Activated naive CD4-positive, alpha-beta T cell treated with anti-CD3 and anti-CD28 coated beads, Interleukin-2, amount 50 U/mL, for 16 hours (primary cell): Measurements from ENCODE around the gene SPAG9.
A peak's percentile ranks its signal among the peaks of the same experiment; 100 is the strongest.

Experiments used
- DNase-seq: peaks from one replicate; pipeline ENCODE4 v3.0.0-alpha.2; 2020

The SPAG9 gene

GRCh38 chr17:50977487-50978159, 143.0 kb downstream of the SPAG9 start:
- no peak for DNase-seq

- no peak for DNase-seq
Measured at GRCh38 chr17:50976951-50977472, 143.7 kb downstream of the SPAG9 start.

- DNase-seq, result no peak
Measured at GRCh38 chr17:50973557-50974494, 146.8 kb downstream of the SPAG9 start.

- DNase-seq, result no peak
Measured at GRCh38 chr17:50972577-50972976, 148.1 kb downstream of the SPAG9 start.

- DNase-seq, result no peak
Measured at GRCh38 chr17:50967795-50968194, 152.9 kb downstream of the SPAG9 start.

- DNase-seq, result no peak
Measured at GRCh38 chr17:50966163-50966666, 154.5 kb downstream of the SPAG9 start.

- DNase-seq, result no peak
Measured at GRCh38 chr17:50963139-50963538, 157.5 kb downstream of the SPAG9 start.

GRCh38 chr17:50961282-50962220, 159.1 kb downstream of the SPAG9 start:
- no peak for DNase-seq

- DNase-seq, result no peak
Measured at GRCh38 chr17:50959341-50959740, 161.3 kb downstream of the SPAG9 start.

GRCh38 chr17:50957600-50958575, 162.8 kb downstream of the SPAG9 start:
- no peak for DNase-seq

GRCh38 chr17:50956750-50957523, 163.7 kb downstream of the SPAG9 start:
- peak; percentile 66 for DNase-seq

GRCh38 chr17:50956409-50956749, 164.3 kb downstream of the SPAG9 start:
- DNase-seq, result no peak

- DNase-seq, result no peak
Measured at GRCh38 chr17:50955667-50956120, 165.0 kb downstream of the SPAG9 start.

- no peak for DNase-seq
Measured at GRCh38 chr17:50955160-50955559, 165.5 kb downstream of the SPAG9 start.

- DNase-seq, result no peak
Measured at GRCh38 chr17:50954641-50955121, 166.0 kb downstream of the SPAG9 start.

- no peak for DNase-seq
Measured at GRCh38 chr17:50953831-50954601, 166.7 kb downstream of the SPAG9 start.

GRCh38 chr17:50953518-50953830, 167.2 kb downstream of the SPAG9 start:
- DNase-seq, result no peak

GRCh38 chr17:50952889-50953288, 167.8 kb downstream of the SPAG9 start:
- DNase-seq, result no peak

- DNase-seq, result no peak
Measured at GRCh38 chr17:50952013-50952412, 168.7 kb downstream of the SPAG9 start.
